ENCODE measurements around the gene H2BK1.

GRCh38 chr7:151249034-151249731 lies 38.9 kb upstream of the H2BK1 start:
- TF ChIP-seq CREB1 (IDR thresholded peaks at IDR 0.05; ENCODE audit: low read depth), result no peak
- no peak for TF ChIP-seq CEBPB (IDR thresholded peaks at IDR 0.05)
- TF ChIP-seq, protein P1, sequence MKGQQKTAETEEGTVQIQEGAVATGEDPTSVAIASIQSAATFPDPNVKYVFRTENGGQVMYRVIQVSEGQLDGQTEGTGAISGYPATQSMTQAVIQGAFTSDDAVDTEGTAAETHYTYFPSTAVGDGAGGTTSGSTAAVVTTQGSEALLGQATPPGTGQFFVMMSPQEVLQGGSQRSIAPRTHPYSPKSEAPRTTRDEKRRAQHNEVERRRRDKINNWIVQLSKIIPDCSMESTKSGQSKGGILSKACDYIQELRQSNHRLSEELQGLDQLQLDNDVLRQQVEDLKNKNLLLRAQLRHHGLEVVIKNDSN (IDR thresholded peaks at IDR 0.05), result no peak
- TF ChIP-seq EP300 (IDR thresholded peaks at IDR 0.05; ENCODE audit: borderline replicate concordance), result no peak
- no peak for TF ChIP-seq FOXM1 (IDR thresholded peaks at IDR 0.05; ENCODE audit: borderline replicate concordance, low read depth)
- TF ChIP-seq MAX (IDR thresholded peaks at IDR 0.05), result peak; percentile 74
- peak; percentile 41; the same call in 1 of the 2 replicates for TF ChIP-seq TAF1 (IDR thresholded peaks at IDR 0.05; ENCODE audit: low read depth)
- TF ChIP-seq RAD21 (IDR thresholded peaks at IDR 0.05; ENCODE audit: low read depth), result no peak

Data from Ishikawa (cell line).